ENCODE data around the gene LYRM4. TPM values are rescaled to one million over a fixed set of nuclear protein-coding genes. Genes with fewer than 3 reads are reported as not detected.
"Not testable (repeated sequence)": the region's sequence is repeated elsewhere in the genome, so short reads cannot be mapped to it uniquely, and the experiment has no call there.

LYRM4 gene
- polyA plus RNA-seq, 1 donor, result 20.4 TPM

DNA sequence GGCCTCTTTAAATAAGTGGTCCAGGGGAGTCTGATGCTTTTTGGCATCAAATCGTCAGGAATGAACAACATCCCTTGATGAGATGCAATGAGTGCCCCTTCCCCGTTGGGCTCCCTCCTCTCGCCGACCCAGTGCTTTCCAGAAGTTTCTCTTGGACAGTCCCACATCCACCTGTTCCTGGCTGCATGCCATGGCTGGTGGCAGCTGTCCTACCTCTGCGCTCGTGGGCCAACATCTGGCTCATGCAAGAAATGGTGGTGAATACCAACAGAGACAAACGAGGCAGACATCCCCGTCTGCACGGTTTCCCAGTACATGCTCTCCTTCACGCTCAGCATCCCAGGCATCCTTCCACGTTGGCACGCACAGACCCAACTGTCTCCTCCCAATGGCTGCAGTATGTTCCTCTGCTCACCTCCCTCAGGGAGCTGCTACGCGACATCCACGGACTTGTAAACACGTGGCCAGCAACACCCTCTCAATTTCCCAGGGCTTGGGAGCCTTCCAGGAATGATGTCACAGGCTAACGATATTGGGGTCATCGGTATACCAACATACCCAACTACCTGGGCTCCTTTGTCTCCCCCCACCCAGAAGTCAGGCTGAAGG lies 138.1 kb downstream of the LYRM4 start:
- DNase-seq (ENCODE audit: low read depth), result no peak

DNA sequence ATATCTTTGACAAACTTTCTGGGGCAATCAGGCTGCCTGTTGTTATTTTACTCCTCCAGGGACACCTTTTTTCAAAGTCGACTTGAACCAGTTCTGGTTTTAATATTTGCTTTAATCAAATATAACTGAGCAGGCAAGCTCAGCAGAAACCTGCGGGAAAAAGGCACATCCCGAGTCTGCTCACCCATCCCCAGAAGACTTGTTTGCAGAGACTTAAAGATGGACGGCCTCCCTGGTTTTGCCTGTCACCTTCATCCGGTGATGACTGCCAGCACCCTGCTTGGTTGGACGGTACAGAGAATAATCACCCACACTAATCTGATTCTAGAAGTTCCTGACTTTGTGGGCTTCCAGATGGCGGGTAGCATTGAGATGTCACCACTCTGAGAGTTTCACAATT lies 138.8 kb downstream of the LYRM4 start:
- no peak for DNase-seq (ENCODE audit: low read depth)

DNA sequence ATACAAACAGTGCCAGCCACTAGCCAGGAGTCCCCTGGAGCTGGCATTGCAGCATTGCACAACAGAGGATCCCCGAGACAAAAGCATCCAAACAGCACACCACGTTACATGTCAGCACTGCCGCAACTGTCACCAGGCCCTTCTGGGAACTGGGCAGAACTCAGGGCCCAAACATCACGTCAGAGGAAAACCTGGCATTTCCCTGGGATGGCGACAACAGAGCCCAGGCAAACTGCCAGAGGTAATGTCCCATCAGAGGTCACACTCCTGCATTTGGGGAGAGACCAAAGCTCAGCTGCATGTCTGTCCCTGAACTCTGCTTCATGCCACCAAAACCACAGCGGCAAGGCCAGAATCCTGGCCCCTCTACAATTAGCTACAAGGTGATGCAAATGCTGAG lies 139.3 kb downstream of the LYRM4 start:
- no peak for DNase-seq (ENCODE audit: low read depth)

DNA sequence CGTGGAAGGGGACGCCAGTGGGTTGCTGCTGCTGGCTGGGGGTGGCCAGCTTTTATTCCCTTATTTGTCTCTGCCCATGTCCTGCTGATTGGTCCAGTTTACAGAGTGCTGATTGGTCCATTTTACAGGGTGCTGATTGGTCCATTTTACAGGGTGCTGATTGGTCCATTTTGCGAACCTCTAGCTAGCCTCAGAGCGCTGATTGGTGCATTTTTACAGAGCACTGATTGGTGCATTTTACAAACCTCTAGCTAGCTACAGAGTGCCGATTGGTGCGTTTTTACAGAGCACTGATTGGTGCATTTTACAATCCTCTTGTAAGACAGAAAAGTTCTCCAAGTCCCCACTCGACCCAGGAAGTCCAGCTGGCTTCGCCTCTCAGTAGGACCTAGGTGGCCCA lies 140.2 kb downstream of the LYRM4 start:
- DNase-seq (ENCODE audit: low read depth), result not testable (repeated sequence)

DNA sequence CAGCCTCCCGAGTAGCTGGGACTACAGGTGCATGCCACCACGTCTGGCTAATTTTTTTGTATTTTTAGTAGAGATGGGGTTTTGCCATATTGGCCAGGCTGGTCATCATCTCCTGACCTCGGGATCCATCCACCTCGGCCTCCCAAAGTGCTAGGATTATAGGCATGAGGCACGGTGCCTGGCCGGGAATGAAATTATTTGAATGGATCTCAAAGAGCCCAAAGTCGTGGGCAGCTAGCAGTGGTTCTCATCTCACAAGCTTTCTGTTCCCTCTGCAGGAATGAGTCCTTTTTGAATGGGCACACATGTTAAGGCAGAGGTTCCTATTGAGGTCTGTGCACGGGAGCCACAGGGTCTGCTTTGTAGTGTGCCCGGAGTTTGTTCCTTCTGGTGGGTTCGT lies 140.7 kb downstream of the LYRM4 start:
- DNase-seq (ENCODE audit: low read depth), result no peak

DNA sequence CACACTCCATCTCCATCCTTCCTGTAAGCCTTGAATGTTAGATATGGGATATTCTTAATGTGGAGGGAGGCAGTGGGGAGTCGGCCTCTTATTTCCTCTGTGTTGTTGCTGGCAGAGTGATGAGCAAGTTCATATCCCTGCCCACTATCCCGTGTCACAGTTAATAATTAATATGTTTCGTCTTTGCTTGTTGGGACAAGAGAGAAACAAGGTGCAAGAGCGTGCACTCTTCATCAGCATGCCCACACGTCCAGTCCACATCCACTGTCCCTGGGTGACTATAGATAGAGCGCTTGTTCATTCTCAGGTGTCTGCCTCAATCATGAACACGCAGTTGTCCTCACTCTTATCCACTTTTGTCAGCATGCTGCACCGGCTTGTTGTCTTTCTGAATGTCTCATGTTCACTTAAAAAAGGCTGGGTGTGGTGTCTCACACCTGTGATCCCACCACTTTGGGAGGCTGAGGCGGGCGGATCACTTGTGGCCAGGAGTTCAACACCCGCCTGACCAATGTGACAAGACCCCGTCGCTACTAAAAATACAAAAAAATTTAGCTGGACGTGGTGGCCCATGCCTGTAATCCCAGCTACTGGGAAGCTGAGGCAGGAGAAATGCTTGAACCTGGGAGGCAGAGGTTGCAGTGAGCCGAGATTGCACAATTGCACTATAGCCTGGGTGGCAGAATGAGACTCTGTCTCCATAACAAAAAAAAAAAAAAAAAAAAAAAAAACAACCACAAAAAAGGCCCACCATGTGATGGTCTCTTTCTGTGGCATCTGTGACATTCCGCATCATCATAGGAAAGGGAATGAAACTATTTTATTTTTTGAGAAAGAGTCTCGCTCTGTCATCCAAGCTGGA lies 141.4 kb downstream of the LYRM4 start:
- no peak for DNase-seq (ENCODE audit: low read depth)

DNA sequence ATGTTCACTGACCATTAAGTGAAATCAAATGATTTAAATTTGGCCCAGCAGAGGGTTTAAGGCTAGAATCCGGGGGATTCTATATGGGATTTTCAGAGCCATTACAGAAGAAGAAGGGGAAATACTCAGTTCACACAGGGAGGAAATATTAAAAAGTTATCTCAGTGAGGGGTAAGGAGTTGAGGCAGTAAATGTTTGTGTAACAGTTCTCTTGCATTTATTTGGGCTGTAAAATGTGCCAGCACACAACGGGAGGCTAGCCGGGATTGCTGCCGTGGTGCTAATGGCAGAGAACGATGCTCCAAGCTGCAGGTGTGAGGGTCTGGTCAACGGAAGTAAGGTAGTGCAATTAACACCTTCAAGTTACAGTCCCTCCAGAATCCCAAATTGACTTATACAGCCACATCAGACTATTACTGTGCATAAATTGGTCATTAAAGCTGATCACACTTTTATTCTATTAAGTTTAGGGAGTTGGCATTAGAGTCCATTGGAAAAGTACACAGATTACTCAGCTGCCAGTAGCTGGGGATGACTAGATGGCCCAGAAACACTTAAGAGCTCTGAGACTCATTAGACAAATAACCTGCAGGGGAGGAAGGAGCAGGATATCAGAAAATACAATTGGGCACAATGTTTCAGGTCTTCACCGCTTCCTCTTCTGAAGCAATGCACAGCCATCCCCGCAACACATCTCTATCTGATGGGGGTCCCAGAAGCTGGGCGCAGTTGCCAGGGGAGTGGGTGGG lies 144.3 kb downstream of the LYRM4 start:
- DNase-seq (ENCODE audit: low read depth), result no peak

DNA sequence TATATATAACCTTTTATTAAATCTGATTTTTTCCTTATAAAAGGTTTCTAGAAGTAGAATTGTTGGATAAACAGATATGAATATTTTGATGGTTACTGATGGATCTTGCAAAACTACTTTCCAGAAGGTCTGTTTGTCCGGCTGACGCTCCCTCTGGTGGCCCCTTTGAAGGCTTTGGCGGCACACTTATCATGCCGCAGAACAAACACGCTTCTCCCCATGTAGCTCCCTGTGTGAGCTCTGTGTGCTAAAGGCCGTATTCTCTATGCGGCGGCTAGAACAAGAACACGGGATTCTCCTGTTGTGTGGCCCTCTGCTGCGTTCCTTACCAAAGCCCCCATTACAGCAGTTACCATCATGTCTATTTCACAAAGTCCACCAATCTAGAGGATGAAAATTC lies 145.6 kb downstream of the LYRM4 start:
- no peak for DNase-seq (ENCODE audit: low read depth)

DNA sequence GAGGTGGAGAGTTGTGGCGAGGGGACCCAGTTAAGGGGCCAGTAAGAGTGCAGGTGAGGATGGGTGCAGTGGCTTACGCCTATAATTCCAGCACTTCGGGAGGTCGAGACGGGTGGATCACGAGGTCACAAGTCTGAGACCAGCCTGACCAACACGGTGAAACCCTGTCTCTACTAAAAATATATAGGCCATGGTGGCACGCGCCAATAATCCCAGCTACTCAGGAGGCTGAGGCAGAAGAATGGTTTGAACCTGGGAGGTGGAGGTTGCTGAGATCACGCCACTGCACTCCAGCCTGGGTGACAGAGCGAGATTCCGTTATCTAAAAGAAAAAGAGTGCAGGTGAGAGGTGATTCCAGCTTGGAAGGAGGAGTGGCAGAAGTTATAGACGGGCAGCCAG lies 147.7 kb downstream of the LYRM4 start:
- DNase-seq (ENCODE audit: low read depth), result no peak

DNA sequence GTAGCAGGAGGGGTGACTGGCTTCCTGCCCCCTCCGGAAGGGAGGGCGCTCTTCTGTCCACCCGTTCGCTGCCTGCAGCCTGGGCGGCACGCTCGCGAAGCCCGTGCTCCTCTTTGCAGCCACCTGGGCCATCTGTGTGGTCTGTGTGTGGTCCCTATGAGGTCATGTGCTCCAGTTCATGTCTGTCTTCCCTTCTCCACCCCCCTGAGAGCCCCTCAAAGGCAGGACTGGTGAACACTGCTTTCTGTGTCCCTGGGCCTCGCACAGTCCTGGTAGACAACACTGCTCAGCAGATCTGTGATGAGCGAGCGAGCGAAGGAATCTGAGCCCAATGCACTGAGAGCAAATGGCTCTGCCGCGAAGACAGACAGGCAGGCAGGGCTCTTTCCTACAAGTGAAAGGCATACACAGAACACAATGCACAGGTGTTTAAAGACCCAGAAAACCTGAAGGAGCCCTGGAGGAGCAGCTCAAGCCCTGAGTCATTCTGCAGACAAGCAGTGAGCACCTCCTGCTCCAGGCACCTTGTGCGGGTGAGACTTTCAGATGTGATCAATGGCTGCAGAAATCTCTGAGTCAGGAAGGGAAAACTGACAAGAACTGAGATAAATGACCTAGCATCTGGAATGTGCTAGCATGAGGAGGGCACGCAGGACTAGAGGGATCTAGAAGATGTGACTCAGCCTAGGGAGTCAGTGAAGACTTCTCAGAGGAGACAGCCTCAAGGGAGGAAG lies 148.5 kb downstream of the LYRM4 start:
- DNase-seq (ENCODE audit: low read depth), result no peak

DNA sequence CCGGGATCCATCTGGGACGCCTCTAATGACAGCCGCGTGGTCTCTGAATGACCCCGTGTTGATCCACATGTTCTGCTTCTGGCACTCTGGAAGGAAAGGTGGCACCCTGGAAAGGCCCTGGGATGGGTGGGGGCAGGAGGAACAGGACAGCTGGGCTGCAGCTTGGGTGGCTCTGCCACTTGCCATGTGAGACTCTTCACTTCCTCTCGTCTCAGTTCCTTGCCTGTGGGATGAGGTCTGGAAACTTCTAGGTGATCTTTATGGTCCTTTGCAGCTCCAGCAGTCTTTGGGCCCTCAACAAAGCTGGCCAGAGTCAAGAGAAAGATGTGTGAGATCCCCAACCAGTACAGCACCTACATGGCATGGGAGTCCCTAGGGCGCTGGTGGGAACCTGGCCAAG lies 149.1 kb downstream of the LYRM4 start:
- no peak for DNase-seq (ENCODE audit: low read depth)

DNA sequence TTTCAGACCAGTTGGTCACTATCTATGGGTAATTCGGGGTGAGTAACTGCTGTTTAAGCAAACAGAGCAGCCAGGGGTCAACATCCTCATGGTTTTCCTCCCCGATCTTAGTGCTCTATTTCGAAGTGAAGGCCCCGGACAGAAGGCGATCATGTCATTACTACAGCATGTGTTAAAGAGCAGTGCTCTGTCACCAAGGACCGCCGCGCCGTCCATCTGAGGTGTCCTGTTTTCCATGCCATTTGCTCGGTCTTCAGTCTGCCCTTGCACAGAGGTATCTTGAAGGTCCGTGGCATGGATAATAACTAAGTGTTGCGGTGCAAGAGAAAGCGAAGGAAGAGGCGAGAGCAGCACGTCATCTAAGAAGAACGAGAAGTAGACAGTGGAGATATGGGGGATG lies 150.5 kb downstream of the LYRM4 start:
- DNase-seq (ENCODE audit: low read depth), result no peak

DNA sequence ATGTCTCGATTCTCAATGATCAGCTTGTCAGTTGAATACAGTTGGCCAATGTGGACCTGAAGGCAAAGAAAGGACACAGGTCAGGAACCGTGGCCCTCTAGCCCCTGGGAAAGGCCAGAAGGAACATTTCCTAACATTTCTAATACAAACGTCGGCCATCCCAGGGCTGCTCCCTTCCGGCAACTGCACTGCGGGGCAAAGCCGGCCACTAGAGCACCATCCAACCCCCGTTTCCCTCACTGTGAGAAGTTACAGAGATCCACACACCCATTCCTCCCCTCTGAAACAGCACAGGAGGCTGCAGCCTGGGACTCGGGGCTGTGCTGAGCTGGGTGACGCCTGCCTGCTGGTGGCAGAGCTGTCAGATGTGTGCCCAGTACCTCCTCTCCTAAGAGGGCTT lies 151.3 kb downstream of the LYRM4 start:
- no peak for DNase-seq (ENCODE audit: low read depth)

DNA sequence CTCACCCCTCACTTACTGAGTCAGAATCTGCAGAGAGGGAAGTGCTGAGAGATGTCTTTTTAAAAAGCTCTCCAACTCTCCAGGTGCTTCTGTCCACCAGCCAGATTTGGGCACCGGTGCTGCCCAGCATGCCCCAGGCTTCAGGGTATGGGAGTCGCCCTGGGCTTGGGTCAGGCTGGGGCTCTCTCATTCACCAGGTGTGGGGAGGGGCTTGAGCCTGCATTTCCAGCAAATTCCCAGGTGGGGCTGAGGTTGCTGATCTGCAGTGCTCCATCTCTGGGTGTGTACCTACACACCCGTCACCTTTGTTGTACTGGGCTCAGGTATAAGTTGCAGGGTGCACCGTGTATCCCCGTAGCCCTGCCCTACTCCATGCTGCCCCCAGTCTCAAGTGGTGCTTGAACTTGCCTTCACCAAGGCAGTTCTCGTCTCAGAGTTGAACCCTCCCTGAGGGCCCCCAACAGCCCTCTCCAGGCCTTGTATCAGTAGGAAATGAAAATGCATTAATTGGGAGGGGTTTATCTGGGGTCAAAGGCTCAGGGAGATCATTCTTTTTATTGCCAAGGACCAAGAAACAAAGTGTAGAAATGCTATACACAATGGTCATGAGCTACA lies 152.1 kb downstream of the LYRM4 start:
- DNase-seq (ENCODE audit: low read depth), result no peak

DNA sequence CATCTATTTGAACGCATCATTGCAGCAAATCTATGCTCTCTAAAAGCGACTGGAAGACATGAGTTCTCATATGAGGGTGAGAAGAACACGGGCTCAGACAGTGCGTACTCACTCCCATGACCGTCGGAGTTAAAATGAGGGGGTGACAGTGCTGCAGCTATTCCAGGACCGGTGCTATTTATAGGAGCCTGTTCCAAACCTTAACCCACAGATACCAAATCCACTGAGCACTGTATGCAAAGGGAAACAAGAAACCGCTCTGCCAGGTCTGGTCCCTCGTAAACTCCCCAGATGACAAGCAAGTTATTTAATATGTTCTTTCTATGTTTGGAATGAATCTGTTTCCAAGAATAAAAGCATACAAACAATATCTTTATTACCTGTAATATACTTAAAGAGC lies 152.7 kb downstream of the LYRM4 start:
- DNase-seq (ENCODE audit: low read depth), result no peak

DNA sequence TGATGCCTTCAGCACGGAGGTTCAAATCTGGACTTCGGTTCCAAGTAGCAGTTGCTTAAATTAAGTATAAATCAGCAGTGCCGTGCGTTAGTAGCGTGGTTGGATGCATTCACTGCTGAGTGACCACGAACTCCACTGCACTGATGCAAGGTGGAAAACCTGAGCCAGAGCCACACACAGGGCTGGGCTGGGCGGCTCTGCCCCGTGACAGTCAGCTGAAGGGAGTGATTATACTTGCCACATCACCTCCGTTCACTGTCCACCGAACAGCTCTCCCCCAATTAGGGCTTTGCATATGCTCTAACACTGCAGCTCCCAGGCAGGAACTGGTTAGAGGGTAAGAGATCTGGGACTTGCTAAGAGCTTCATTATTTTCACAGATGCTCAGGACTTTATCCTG lies 153.4 kb downstream of the LYRM4 start:
- DNase-seq (ENCODE audit: low read depth), result no peak

DNA sequence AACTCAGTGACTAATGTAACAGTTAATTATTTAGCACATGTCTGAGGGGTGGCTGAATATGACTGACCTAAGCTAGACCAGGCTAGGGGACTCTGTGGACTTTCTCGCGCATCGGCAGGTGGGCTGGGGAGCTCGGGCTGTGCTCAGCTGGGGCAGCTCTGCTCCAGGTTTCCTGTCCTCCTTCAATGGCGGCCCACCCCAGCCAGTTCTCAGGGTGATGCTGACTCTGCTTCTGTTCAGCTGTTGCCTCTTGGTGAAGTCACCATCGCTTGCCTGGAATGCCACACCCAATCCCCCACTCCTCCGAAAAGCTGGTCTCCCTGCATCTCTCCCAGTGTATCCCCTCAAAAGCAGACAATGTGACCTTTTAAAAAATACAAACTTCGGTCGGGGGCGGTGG lies 155.6 kb downstream of the LYRM4 start:
- DNase-seq (ENCODE audit: low read depth), result no peak

DNA sequence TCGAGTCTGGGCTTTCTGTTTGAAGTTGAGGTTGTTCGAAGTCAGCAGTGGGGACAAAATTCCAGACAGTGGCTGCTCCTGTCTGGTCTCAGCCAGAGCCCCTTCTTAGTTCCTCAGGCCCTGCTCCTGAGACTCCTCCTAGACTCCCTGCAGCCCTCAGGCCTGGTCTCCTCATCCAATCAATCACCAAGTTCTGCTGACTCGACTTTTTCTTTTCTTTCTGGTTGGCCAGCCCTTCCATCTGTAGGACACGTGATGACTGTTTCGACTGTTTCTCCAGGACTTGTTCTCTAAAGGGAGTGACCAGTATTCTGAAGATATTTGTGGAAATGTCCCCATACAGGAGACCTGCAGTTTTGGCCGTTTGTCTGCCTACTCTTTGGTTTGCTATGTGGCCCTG lies 156.1 kb downstream of the LYRM4 start:
- no peak for DNase-seq (ENCODE audit: low read depth)

DNA sequence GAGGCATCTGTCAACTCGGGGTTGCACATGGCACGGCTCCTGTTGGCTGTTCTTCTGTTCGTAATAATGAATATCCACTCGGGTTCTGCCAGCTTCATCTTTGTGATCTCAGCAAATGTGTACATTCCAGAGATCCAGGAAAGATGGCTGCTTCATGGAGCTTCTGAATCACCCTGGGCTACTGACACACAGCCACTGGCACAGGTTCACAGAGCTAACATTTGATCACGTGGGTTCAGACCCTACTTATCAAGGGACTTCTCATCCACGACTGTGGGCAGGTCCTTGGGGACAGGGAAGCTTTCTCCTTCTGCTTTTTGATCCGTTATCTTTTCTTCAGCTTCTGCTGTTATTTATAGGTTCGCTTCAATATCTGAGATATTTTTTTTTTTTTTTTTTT lies 157.5 kb downstream of the LYRM4 start:
- no peak for DNase-seq (ENCODE audit: low read depth)

DNA sequence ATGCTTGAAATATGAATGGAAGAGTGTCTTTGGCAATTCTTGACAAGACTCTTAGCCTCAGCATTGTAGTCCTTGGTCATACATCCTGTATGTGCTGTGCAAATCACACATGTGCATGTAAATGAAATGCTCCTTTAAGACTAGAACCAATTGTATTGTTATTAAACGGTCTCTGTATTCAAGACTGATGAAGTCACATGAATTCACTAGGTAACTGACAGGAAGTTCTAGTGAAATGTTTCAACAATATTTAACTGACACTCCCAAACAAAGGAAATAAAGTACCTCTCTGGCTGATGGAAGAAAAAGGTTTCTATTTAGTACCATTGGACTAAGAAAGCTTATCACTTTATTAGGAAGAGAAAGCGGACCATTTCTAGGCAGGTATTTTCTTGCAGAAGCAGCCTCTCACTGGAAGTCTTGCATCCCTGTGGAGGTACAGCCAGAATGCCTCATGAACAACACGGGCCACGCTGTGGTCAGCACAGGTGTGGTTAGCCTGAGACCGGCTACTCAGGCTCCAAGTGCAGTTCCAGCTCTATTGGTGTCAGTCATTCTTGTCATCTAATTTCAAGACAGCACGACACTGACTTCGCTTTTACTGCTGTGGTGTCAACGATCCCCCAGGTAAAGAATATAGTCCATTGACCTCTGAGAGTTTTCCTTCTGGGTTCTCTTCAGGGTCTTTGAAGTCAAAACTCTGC lies 158.3 kb downstream of the LYRM4 start:
- DNase-seq (ENCODE audit: low read depth), result no peak

DNA sequence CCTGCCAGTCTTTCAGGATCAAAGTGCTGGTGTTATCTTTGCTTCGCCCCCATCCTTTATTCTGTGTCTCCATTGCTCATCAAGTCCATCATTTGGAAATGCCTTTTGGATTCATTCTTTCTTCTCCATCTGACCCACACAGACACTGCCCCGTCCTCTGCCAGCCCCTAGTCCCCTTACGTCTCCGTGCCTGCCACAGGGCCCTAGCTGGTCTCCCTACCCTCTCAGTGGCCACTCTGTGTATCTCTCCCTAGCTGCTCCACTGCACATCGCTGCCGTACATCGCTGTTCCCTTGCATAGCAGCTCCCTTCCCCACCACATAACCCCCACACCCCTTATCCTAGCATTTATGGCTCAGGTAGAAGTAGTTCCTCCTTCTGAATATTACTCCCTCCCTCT lies 159.9 kb downstream of the LYRM4 start:
- DNase-seq (ENCODE audit: low read depth), result no peak

All from forelimb muscle (tissue), 1 donor.